ENCODE measurements around the gene ASIC2. TPM values are rescaled to one million over a fixed set of nuclear protein-coding genes. Genes with fewer than 3 reads are reported as not detected.

Gene ASIC2
- total RNA-seq, 1 experiment from 2014 or later = 4.1 TPM

DNA sequence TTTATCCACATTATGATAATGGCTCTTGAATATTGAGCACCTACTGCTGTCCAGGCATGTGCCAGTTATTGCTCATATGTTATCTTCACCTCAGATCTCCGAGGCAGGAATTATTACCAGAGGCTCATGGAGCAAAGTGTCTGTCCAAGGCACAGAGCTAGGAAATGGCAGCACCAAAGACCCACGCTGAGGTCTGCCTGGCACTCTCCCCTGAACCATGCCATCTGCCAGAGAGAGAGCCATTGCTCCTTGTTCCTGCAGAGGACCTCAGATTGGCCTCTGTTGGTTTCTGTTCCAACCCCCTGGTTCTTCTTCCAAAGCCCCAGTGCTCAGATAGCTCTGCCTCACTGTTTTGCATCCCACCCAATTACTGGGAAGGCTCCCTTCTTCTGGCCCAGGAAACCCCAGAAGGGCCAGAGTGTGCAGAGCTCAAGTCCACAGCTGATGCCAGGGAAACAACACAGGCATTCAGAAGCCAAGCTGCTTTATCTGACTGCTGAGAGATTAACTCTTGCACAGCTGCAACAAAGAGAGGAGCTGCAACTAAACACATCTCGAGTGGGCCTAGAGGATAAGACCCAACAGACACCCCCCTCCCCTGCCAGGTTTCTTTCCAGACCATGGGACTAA lies 5.9 kb downstream of the ASIC2 start:
- H3K36me3 ChIP-seq (ENCODE audit: control insufficient read depth, insufficient read depth, low read length) = no peaks in the 10 kb centered on the region
- intact Hi-C loops (cut with micrococcal nuclease; ENCODE audit: unreplicated experiment) = no loop called here
- BruUV-seq (replicated peaks) = no TSS peak
- H3K27ac ChIP-seq (ENCODE audit: low read length) = peak overlapping the region; percentile 45
- H3K27me3 ChIP-seq (ENCODE audit: control insufficient read depth, insufficient read depth, low read length) = no peaks in the 10 kb centered on the region
- H3K9me3 ChIP-seq (ENCODE audit: control insufficient read depth, insufficient read depth, low read depth, low read length) = no peaks in the 10 kb centered on the region
- in situ Hi-C loops (cut with HindIII; ENCODE audit: low pct_unique_long_range_greater_than_20kb, low sequenced_read_pairs) = no loop called here
- DNase-seq (ENCODE audit: low read depth, low spot score) (no peak), ATAC-seq (no peak)
- peaks cover 79% of the 10 kb centered on the region for H3K4me1 ChIP-seq (ENCODE audit: control insufficient read depth, insufficient read depth, low read length)
- CTCF ChIA-PET = no interaction called here
- POLR2A ChIA-PET = interaction anchor here (0.6 kb wide), 1 partner anchor 21 kb away, joined by 12 read pairs; no protein-coding TSS in a partner anchor
- TF ChIP-seq TCF7L2 (IDR thresholded peaks at IDR 0.05; ENCODE audit: low read depth, low read length) (no peak), REST (IDR thresholded peaks at IDR 0.05; ENCODE audit: insufficient read depth in 1 of 2, low read depth in 2 of 2, low read length in 1 of 2) (no peak)
- no peak overlapping the region for H3K4me3 ChIP-seq (ENCODE audit: low read depth in 2 of 2, low read length in 2 of 2)

GRCh38 chr17:33285413-33285812 lies 7.7 kb downstream of the ASIC2 start:
- TF ChIP-seq TCF7L2 (IDR thresholded peaks at IDR 0.05; ENCODE audit: low read depth, low read length) (no peak), CTCF (IDR thresholded peaks at IDR 0.05) (no peak), REST (IDR thresholded peaks at IDR 0.05; ENCODE audit: insufficient read depth in 1 of 2, low read depth in 2 of 2, low read length in 1 of 2) (no peak), POLR2AphosphoS5 (IDR thresholded peaks at IDR 0.05; ENCODE audit: low read depth, low read length) (no peak), SIN3A (IDR thresholded peaks at IDR 0.05; ENCODE audit: borderline replicate concordance, insufficient read depth, low read depth, low read length) (no peak)
- intact Hi-C loops (cut with micrococcal nuclease; ENCODE audit: unreplicated experiment) = no loop called here
- Histone ChIP-seq H3K27me3 (ENCODE audit: control insufficient read depth, insufficient read depth, low read length) (no peaks in the 10 kb centered on the region), H3K27ac (ENCODE audit: low read length) (peak overlapping the region; percentile 86), H3K4me3 (ENCODE audit: low read depth in 2 of 2, low read length in 2 of 2) (no peak overlapping the region), H3K36me3 (ENCODE audit: control insufficient read depth, insufficient read depth, low read length) (no peaks in the 10 kb centered on the region), H3K4me1 (ENCODE audit: control insufficient read depth, insufficient read depth, low read length) (peaks cover 92% of the 10 kb centered on the region), H3K9me3 (ENCODE audit: control insufficient read depth, insufficient read depth, low read depth, low read length) (no peaks in the 10 kb centered on the region)
- DNase-seq (ENCODE audit: low read depth, low spot score) (no peak), ATAC-seq (no peak)
- POLR2A ChIA-PET = no interaction called here
- in situ Hi-C loops (cut with HindIII; ENCODE audit: low pct_unique_long_range_greater_than_20kb, low sequenced_read_pairs) = no loop called here
- CTCF ChIA-PET = no interaction called here
- BruUV-seq (replicated peaks) = no TSS peak

All from Panc1 (cell line).